Midbrain (tissue), 1 donor: Measurements from ENCODE around the gene CCT7.
"Not testable (repeated sequence)": the region's sequence is repeated elsewhere in the genome, so short reads cannot be mapped to it uniquely, and the experiment has no call there.

Experiments
- DNase-seq: peaks from one replicate; lab custom pipeline; 2025; lab: John Stamatoyannopoulos, UW

The CCT7 gene

DNA sequence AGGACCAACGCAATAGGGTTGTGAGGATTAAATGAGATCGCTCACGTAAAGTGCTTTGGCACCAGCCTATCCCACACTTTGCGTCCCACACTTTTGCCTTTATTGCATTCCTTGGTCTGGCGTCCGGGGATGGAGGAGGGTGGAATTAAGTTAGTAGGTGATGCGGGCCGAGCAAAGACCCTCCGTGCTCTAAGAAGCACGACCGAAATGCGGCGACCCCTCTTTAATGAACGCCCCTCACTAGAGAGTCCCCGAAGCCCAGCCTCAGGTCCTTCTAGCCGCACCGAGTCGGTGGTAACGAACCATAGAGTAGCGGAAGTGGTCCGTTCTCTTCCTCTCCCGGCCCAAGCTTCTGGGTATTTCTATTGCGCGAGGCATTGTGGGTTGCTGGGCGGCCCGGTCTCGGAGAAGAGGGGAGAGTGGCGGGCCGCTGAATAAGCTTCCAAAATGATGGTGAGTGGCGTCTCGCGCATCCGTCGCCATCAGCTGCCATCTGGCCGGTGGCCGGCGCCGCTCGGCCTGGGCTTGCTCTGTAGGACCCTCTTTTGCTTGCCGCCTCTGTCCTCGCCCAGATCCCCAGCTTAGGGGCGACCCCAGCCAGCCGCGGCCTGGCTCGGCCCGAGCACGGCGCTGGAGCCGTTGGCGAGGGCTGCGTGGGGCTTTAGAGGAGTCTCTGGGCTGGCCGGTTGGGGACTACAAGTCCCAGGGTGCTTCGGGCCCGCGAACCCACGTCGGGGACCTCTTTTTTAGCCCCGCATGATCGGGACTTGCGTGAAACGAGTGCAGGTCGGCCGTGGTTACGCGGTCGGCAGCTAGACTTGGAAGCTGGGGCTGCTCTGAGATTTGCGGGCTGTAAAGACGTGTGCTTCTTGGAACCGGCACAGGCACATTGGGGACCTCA lies at the start of gene CCT7:
Gene CCT7 (plus strand): TSS at position 377 of the 901 bp plus-strand sequence. CDS start 71 bp downstream, at position 448.
- DNase-seq: peak; percentile 95

DNA sequence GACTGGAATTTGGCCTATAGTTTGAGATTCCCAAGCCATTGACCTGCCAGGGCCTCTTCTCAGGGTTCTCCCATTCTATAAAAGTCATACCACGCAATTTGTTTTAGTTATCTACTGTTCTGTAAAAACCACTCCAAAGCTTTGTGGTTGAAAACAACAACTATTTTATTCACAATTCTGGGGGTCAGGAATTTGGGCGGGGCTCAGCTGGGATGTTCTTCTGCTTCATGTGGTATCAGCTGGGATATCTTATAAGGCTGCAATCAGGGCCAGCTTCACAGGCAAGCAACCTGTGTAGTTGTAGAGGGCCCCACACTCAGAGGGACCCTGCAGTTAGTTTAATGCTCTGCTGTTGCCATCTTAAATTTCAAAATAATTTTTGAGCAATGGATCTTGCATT lies 48.1 kb upstream of the CCT7 start:
- no peak for DNase-seq

DNA sequence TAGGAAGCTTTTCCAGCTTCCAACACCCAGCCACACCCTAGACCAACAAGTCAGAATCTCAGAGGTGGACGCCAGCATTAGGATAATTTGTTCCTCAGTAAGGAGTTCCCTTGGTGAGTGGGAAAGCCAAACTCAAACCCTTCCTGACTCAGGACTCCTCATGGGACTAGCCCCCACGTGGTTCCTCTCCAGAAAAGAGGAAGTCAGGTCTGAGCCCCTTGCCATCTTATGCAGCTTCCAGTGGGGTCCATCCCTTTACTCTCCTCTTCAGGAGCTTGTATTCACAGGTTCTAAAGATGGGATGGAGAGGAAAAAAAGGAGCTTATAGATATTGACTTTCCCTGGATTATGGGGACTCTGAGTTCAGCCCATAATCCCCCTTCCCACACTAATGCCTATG lies 46.6 kb upstream of the CCT7 start:
- no peak for DNase-seq

DNA sequence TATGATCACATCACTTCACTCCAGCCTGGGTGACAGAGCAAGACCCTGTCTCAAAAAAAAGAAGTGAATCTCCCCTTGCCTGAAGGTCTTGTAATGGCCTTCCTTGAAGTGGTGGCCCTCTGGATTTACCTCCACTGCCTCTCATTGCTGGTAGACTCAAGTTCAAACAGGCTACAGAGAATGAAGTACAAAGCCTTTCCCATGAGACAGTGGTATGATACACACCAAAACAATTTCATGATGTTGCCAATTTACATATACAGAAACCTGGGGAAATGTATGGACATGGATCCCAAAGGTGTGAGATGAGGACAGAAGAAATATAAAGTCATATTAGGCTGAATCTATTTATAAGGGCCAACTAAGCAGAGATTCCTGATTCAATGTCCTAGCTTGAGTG lies 36.5 kb upstream of the CCT7 start:
- DNase-seq: no peak

DNA sequence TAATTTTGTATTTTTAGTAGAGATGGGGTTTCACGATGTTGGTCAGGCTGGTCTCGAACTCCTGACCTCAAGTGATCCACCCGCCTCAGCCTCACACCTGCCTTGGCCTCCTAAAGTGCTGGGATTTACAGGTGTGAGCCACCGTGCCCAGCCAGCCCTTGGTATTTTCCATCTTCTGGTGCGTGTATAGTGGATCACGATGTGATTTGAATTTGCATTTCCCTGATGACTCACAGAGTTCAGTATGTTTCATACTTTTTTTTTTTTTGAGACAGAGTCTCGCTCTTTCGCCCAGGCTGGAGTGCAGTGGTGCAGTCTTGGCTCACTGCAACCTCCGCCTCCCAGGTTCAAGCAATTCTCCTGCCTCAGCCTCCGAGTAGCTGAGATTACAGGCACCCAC lies 33.8 kb upstream of the CCT7 start:
- DNase-seq: not testable (repeated sequence)

DNA sequence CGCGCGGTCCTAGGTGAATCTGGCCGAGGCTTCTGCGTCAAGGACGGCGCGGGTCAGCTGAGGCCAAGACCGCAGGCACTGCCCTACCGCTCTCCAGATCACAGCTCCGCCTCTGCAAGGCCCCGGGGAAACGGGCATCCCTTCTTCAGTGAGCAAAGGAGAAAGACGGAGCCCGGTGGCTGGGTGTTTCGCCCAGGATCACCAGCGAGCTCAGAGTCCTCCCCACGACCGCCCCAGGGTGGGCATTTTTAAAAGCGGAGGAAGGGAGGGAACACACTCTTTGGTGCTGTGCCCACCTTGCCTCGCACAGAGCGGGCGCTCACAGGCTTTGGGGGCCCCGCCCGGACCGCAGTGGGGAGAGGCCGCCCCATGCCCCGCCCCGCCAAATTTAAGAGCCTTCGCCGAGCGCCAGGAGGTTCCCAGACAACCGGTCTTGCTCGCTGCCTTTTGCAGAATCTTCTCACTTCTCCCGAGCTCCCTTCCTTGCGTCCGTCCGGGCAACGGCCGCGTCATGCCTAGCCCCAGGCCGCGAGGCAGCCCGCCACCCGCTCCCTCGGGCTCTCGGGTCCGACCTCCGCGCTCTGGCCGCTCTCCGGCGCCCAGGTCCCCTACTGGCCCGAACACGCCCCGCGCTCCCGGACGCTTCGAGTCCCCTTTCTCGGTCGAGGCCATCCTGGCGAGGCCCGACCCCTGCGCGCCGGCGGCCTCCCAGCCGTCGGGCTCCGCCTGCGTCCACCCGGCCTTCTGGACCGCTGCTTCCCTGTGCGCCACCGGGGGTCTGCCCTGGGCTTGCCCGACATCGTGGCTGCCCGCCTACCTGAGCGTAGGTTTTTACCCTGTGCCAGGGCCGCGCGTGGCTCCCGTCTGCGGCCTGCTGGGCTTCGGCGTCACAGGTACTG lies 31.7 kb upstream of the CCT7 start, which contains the start of gene NOTO:
Gene NOTO (plus strand): TSS at position 419 of the 899 bp plus-strand sequence. CDS start 93 bp downstream, at position 512.
- DNase-seq: no peak

DNA sequence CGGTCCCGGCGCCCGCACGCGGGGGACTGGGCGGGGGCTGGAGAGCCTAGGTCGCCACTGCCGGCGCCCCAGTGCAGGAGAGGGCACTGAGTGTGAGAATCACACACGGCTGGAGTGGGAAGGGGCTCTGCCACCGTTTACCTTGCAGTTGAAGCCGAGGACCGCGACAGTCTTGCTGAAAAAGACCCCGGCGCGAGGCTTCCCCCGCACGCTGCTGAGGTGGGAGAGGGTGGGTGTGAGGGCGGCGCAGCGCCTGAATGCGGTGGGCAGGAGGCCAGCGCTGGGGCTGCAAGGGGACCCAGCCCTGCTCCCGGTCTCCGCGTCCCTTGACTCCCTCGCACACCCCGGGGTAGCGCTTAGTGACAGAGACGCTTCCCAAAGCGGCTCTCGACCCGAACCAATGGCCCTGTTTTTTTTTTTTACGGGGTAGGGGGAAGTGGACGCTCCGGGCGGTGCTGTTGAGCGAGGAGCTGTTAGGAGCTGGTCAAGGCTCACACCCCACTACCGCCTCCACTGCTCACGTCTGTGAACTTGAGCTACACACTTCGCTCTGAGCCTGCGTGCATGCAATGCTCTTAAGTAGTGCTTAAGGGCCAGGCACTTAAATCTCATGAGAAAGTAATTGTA lies 30.9 kb upstream of the CCT7 start:
- no peak for DNase-seq

DNA sequence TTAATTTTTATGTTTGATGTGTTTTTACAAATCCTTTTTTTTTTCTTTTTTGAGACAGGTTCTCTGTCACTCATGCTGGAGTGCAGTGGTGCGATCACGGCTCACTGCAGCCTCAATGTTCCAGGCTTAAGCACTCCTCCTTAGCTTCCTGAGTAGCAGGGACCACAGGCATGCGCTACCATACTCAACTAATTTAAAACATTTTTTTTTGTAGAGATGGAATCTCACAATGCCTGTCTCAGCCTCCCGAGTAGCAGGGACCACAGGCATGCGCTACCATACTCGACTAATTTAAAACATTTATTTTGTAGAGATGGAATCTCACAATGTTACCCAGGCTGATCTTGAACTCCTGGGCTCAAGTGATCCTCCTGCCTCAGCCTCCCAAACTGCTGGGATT lies 28.5 kb upstream of the CCT7 start:
- DNase-seq: no peak

DNA sequence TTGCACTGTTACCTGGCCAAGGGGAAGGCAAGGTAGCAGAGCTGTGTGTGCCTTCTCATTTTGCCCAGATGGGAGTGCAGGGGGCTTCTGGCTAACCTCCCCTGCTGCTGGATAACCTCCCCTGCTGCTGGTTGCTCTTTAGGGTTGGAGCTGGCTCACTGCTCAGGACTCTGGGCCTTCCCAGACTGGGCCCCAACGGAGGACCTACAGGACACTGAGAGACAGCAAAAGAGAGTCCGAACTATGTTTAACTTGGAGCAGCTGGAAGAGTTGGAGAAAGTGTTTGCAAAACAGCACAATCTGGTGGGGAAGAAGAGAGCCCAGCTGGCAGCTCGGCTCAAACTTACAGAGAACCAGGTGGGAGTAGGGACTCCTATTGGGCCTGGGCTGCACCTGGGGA lies 25.9 kb upstream of the CCT7 start:
- no peak for DNase-seq

DNA sequence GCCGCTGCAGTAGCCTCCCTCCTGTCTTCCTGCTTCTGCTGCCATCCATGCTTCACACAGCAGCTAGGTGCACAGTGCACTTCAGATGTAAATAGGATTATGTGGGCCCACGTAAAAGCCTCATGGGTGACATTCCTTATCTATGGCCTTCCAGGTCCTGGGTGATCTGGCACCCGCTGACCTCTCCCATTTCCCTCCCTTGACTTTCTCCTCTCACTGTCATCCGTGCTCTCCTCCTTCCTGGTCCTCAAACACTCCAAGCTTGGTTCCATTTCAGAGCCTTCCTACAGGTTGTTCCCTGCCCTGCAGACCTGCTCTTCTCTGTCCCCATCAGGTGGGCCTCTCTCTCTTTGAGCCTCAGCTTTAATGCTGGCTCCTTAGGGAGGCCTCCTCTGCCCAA lies 24.1 kb upstream of the CCT7 start:
- no peak for DNase-seq

DNA sequence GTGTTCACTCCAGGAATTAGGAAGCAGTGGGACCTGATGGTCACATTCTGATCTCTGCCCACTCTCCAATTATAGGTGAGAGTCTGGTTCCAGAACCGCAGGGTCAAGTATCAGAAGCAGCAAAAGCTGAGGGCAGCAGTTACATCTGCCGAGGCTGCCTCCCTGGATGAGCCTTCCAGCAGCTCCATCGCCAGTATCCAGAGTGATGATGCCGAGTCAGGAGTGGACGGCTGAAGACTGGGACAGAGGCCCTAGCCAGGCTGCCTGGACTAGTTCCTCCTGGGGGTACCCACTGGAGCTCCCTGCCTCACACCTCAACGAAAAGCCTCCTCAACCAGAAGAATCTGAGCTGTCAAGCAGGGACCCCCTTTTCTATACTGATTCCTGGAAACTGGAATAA lies 23.4 kb upstream of the CCT7 start:
- DNase-seq: no peak

DNA sequence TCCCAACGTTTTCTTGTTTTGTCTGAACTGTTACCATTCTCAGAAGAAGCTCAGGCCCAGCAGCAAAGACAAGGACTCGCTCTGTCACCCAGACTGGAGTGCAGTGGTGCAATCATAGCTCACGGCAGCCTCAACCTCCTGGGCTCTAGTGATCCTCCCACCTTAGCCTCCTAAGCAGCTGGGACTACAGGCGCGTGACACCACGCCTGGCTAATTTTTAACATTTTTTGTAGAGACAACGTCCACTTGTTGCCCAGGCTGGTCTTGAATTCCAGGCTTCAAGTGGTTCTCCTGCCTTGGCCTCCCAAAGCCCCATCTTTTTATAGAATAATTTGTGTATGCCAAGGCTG lies 22.0 kb upstream of the CCT7 start:
- DNase-seq: no peak

DNA sequence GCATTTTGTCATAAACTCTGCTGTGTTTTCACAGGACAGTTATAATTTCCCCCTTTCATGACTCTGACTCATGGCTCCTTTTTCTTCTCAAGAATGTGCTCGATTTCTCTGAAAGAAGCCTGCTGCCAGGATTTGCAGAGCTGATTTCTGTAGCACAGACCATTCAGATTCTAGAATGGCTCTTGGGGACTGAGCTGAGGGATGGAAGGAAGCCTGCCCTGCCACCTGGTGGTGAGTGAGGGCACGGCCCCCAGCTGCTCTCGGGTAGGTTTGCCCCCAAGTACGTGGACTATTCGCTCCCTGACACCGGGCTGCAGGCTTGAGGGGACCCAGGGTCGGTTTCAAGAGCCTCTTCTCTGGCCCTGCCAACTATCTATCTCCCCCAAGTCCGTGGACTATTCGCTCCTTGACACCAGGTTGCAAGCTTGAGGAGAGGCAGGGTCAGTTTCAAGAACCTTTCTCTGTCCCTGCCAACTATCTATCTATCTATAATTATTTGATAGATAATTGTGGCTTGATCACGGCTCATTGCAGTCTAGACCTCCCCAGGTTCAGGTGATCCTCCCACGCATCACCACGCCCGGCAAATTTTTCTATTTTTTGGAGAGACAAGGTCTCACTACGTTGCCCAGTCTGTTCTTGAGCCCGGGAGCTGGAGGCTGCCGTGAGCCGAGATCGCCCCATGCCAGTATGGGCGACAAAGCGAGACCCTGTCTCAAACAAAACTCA lies 21.5 kb upstream of the CCT7 start:
- DNase-seq: peak; percentile 73

DNA sequence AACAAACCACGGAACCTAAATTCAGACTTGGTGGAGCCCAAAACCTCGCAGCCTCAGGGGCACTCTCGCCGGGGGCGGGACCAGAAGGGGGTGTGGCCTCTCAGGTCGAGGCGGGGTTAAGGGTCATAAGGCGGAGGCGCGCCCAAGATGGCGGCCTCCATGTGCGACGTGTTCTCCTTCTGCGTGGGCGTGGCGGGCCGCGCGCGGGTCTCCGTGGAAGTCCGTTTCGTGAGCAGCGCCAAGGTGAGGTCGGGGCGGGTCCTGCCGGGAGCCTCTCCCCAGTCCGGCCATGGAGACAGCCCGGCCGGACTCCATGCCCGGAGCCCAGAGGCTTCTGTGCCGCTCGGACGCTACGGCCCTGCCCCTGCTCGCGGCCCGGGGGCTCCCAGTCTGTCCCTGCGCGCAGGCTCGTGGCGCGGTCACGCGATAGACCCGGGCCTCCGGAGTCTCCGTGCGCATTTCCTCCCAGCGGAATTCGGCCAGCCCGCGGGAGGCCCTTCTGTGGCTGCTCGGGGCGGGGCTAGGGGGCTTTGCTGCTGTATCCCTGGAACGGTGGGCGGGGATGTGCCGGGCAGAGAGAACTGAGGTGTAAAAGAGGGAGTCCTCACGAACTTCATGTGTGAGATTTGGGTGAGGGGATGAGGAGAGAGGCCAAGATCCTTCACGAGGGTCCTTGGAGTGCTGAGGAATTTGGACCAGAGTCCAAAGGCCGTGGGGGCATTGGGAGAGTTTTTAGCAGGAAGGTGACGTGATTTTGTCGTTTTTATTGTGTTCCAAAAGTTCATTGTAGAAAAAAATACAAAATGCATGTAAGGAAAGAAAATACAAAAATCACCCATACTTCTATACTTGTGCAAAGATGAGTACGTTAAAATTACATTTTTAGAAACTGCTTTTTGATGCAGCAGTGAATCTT lies 19.7 kb upstream of the CCT7 start, which contains the start of gene SMYD5:
Gene SMYD5 (plus strand): TSS at position 126 of the 916 bp plus-strand sequence. CDS start 22 bp downstream, at position 148.
- peak; percentile 80 for DNase-seq

DNA sequence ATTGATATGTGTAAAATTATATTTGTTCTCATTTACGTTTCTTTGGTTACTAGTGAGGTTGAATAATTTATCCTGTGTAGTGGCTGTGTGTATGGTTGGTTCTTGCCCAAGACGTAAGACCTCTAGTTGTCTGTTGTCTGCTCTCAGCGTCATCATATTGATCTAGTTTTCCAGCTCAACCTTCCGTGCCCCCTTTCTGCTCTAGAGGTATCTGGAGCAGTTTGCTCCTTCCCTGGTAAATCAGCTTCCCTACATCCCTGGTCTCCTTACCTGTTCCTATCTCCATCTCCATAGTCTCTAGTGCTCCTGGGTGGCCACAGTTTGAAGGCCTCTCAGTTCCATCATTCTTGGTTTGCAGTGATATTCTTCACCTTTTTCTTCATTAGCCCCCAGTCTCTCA lies 18.9 kb upstream of the CCT7 start:
- no peak for DNase-seq

DNA sequence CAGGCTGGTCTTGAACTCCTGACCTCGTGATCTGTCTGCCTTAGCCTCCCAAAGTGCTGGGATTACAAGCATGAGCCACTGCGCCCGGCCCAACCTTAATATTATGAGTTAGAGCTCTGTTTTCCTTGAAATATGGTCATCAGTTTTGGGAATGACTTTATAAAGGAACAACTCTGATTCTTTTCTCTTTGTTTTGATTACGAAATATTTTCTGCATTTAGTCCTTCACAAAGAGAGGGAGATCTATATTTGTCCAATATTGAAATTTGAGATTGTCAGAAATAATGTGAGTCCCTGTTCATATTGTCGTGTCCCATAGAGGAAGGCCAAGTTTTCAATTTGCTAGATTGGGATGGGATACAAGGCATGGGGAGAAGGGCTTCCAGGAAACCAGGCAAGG lies 16.9 kb upstream of the CCT7 start:
- no peak for DNase-seq

DNA sequence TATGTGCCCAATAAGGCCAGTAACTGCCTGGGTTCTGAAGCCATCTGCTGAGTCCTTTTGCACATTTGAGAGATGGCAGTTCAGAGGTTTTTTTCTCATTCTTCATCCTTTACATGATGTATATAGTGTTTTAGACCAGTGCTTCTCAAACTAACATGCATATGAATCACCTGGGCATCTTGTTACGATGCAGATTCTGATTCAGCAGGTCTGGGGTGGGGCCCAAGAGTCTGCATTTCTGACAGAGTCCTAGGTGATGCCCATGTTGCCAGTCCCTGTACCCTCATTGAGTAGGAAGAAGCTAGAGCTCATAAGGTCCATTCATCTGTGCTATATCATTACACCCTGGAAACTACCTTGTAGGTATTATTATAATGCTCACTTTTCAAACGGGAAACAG lies 16.3 kb upstream of the CCT7 start:
- no peak for DNase-seq

DNA sequence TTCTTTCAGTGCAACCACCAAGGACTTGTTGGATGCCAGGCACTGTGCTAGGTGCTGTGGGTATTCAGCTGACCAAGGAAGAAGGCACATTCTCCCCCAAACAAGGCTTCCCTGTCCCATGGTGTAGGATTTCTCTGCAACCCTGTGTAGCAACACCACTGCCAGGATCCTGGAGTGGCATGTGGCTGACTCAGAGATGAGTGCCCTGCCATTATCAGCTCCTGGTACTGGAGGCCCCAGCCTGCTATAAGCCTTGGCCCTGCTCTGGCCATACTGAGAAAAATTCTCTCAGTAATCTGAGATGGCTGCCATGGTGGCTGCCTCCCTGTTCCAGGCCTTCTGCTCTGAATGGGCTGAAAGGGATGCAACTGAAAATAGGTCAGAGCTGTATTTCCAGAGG lies 15.8 kb upstream of the CCT7 start:
- DNase-seq: no peak

DNA sequence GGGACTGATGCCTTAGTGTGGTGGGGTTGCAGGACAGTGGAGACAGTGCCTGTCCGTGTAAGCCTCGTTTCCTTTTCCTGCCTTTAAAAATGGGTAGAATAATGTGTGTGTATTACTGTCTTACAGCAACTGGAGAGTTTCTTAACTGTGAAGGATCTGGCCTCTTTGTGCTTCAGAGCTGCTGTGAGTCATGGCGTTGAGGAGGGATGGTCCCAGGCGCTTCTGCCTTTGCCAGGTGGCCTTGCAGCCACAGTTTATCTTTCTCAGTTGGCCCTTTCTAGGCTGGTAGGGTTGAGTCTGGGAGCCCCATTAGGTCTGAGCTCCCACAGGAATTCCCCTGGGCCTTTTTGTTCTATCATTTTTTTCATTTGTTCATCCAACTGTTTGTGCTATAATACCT lies 10.3 kb upstream of the CCT7 start:
- DNase-seq: no peak

DNA sequence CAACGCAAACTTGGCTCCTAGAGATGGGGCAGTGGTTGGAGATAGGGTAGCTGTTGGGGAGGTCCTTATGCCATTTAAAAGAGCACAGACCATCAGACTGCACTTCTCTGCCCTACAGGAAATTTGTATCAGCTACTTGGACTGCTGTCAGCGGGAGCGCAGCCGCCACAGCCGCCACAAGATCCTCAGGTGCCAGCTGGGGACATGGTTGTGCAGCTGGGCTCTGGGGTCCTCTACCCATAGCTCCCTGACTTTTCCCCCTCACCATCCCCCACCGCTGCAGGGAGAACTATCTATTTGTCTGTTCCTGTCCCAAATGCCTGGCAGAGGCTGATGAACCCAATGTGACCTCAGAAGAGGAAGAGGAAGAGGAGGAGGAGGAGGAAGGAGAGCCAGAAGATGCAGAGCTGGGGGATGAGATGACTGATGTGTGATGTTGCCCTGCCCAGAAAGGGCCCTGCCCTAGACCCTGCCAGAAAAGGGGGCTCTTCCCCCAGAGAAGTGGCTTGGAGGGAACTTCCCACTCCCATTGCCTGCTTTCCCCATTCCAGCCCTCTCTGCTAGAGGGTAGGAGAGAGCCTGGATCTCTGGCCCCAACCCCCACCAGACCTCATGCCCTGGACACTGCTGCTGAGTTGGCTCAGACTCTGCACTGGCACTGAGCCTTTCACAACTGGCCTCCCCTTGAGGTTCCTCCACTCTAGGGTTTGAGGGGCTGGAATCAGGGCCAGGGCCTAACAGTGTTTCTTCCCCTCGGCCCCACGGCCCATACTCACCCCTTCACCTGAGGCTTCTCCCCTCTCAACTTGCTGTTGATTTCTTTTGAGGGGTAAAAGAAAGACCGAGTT lies 8.4 kb upstream of the CCT7 start:
- no peak for DNase-seq
